GM19099 (cell line): ENCODE results near the gene PRELID1.

Source experiments
- POLR2A ChIP-seq: IDR thresholded peaks from 3 replicates; pipeline ENCODE4 v1.6.1; 2011; ENCODE audit warnings: low read depth; ENCODE audit not compliant: insufficient read length; ENCODE audit errors: extremely low read depth

The PRELID1 gene

GRCh38 chr5:177293819-177294581 is 9.6 kb upstream of the PRELID1 start:
- TF ChIP-seq POLR2A: no peak

- TF ChIP-seq POLR2A: no peak
These were observed 9.0 kb upstream of the PRELID1 start for GRCh38 chr5:177294632-177295031.

- TF ChIP-seq POLR2A: no peak
These were observed 7.7 kb upstream of the PRELID1 start for GRCh38 chr5:177295924-177296323.

GRCh38 chr5:177296581-177296980 is 7.0 kb upstream of the PRELID1 start:
- TF ChIP-seq POLR2A: no peak

- TF ChIP-seq POLR2A: no peak
These were observed 5.7 kb upstream of the PRELID1 start for GRCh38 chr5:177297922-177298321.

GRCh38 chr5:177299697-177300096 is 3.9 kb upstream of the PRELID1 start:
- TF ChIP-seq POLR2A: no peak

- no peak for TF ChIP-seq POLR2A
These were observed 3.2 kb upstream of the PRELID1 start for GRCh38 chr5:177300236-177300880.

GRCh38 chr5:177300951-177301350 is 2.6 kb upstream of the PRELID1 start:
- no peak for TF ChIP-seq POLR2A

GRCh38 chr5:177301503-177302165 is 2.0 kb upstream of the PRELID1 start:
- peak; percentile 22 for TF ChIP-seq POLR2A

- no peak for TF ChIP-seq POLR2A
These were observed 1.1 kb upstream of the PRELID1 start for GRCh38 chr5:177302354-177303110.

GRCh38 chr5:177303925-177304391 is 359 bp downstream of the PRELID1 start:
- no peak for TF ChIP-seq POLR2A

- TF ChIP-seq POLR2A: no peak
These were observed 957 bp downstream of the PRELID1 start for GRCh38 chr5:177304392-177305119.

- TF ChIP-seq POLR2A: no peak
These were observed 3.3 kb downstream of the PRELID1 start for GRCh38 chr5:177306674-177307543.
